Nucleus accumbens (tissue), 56 donors: Measurements from ENCODE around the gene GPATCH2.
"Not testable (repeated sequence)": the region's sequence is repeated elsewhere in the genome, so short reads cannot be mapped to it uniquely, and the experiment has no call there.

Source experiments
- DNase-seq, 56 donors: peaks; one replicate each; lab custom pipeline; 2025; lab: John Stamatoyannopoulos, UW

GPATCH2 gene

DNA sequence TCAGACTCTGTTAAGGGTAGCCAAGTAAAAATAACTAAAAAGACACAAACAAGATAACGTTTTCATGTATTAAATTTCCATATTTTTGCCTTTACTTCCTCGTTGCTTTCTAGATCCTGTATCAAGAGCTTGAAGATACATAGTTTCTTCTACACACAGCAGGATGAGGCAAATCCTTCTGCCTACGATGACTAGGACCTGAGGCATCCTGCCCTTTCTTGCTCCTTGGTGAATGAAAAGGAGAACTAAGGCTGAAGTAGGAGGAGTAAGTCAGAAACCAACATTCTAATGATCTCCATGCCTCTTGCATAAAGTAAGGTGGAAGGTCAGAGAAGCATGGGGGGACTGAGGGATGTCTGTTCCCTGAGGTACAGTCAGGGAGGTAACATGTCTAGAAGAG is 102.6 kb downstream of the GPATCH2 start:
- no peak for DNase-seq

- DNase-seq, result no peak
Observed at GRCh38 chr1:217527151-217527550, 103.7 kb downstream of the GPATCH2 start.

- no peak for DNase-seq
Observed at GRCh38 chr1:217526636-217527035, 104.3 kb downstream of the GPATCH2 start.

- DNase-seq, result no peak
Observed at GRCh38 chr1:217525773-217526490, 105.0 kb downstream of the GPATCH2 start.

- DNase-seq, result no peak
Observed at GRCh38 chr1:217524787-217525520, 105.9 kb downstream of the GPATCH2 start.

- DNase-seq, result not testable (repeated sequence)
Observed at GRCh38 chr1:217523921-217524320, 107.0 kb downstream of the GPATCH2 start.

DNA sequence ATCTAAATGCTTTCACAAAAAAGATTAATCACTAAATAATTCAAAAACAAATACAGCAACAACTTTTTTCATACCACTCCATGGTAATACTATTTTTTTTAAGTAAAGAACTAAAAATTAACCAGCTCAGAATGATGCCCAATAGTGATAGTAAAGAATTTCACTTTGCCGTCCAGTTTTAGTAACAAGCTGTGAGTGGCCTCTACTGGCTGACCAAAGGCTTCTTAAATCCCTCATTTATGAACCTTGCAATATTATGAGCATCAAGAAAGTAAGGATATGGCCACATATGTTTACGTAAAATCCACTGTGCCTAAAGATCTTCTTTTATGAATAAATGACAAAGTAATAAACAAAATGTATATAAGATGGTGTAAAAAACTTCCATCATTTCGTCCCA is 108.6 kb downstream of the GPATCH2 start:
- DNase-seq, result no peak

DNA sequence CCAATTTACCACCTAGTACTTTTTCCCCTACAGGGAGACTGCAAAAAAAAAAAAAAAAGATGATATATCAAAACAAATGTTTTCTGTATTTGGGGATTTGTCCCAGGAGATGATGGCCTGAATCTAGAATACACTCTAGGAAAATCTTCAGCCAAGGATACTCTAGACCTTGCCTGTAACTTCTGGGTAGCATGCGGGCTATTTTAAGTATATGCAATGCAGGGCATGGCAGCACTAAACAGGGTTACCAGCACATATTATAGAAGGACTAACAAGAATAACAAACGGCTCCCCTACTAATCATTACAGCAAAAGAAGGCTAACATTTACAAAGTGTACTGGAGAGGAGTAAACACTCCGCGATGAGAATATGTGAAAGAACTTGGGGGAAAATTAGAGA is 109.6 kb downstream of the GPATCH2 start:
- DNase-seq, result no peak

DNA sequence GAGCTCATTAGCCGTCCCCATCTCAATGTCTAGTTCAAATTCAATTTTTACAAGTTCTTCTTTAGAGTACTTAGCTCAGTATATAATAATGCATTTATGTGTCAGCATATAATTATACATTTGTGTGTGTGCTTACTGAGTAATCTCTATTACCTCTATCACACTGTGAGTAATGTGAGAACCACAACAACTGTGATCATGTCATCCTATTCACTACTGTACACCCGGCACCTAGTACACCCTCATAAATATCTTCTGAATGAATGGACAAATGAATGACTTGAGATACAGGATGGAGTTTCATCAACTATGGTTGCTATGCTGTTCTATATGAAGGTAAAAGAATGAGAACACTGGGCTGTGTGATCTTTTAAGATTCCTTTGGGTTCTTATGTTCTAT is 124.0 kb downstream of the GPATCH2 start:
- no peak for DNase-seq

DNA sequence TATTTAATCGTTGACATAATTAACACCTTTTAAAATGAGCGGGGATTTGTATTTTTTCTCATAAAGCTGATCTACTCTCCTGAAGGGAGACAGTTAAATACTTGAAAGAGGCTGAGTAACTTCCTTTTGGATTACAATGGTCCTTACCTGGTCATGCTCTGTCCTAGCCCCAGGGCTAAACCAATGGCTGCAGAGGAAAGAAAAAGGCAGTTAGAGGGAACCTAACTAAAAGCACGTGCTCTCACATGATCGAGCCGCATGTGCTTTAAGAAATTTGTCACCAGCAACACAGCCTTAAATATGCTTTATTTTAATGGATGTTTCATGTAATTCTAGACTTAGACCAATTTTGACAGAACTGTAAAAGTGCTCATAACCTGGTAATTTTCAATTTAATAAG is 132.7 kb downstream of the GPATCH2 start:
- DNase-seq, result no peak

- no peak for DNase-seq
Observed at GRCh38 chr1:217495249-217495648, 135.6 kb downstream of the GPATCH2 start.

DNA sequence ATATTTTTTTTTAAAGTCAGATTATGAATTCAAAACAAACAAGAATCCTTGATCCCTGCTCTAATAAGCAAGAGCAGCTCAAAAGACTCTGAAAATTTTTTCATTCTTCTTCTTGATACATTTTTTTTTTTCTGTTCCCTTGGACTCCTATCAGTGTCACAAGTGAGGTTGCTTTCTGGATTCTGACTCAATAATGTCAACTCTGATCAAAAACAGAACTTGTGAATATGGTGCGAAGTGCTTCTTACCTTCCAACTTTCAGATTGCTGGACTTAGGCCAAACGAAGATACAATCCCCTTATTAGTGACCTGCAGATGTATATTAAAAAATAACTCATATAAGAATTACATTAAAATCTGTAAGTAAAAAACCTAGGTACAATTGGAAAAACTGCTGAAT is 136.1 kb downstream of the GPATCH2 start:
- no peak for DNase-seq

- no peak for DNase-seq
Observed at GRCh38 chr1:217493290-217493689, 137.6 kb downstream of the GPATCH2 start.

DNA sequence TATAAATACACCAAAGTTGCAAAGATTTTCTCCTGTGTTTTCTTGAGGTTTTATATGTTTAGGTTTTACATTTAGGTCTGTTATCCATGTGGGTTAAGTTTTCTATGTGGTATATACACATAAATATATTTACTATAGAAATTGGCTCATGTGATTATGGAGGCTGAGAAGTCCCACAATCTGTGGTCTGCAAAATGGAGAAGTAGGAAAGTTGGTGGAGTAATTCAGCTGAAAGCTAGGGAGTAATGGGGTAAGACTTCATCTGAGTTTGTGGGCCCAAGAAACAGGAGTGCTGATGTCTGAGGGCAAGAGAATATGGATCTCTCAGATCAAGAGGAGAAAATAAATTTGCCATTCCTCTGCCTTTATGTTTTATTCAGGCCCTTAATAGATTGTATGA is 146.0 kb downstream of the GPATCH2 start:
- DNase-seq, result no peak

- no peak for DNase-seq
Observed at GRCh38 chr1:217482356-217483102, 148.4 kb downstream of the GPATCH2 start.

DNA sequence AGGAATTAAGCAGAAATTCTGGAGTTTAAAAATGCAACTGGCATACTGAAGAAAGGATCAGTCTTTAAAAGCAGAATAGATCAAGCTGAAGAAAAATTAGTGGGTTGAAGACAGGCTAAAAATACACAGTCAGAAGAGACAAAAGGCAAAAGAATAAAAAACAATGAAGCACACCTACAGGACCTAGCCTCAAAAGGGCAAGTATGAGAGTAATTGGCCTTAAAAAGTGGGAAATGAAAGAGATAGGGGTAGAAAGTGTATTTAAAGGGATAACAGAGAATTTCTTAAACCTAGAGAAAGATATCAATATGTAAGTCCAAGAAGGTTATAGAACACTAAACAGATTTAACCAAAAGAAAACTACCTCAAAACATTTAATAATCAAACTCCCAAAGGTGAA is 152.4 kb downstream of the GPATCH2 start:
- no peak for DNase-seq

DNA sequence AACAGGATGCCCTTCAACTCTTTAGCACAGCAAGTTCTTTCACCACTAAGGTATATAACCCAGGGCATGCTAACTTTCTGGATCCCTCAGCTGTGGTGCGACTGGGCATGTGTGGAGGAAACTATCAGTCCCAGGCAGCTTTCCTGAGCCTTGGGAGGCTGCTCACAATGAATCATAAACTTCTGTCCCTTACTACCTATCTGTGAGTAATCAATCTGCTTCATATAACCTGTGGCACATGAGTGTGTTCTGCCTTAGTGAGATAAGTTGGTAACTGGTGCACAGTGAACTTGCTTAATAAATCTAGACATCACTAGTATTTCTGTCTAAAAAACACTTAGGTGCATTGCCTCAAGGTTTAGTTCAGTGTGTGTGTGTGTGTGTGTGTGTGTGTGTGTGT is 158.0 kb downstream of the GPATCH2 start:
- no peak for DNase-seq

- no peak for DNase-seq
Observed at GRCh38 chr1:217471403-217471802, 159.5 kb downstream of the GPATCH2 start.

GRCh38 chr1:217469983-217470382 is 160.9 kb downstream of the GPATCH2 start:
- no peak for DNase-seq

DNA sequence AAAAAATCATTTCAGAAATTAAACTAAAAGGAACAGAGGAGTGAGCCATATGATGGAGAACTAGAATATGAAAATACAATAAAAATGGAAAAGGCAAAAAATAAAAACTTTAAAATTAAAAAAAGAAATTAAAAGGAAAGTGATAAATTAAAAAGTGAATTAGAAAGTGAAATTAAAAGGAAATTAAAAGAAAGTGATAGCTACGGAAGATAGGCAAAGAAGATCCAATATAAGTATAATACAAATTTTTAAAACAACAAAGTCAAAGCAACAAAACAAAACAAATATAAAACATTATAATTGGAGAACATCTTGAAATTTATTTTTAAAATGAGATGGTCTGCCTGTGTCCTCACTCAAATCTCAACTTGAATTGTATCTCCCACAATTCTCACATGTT is 165.8 kb downstream of the GPATCH2 start:
- no peak for DNase-seq

GRCh38 chr1:217462666-217463065 is 168.2 kb downstream of the GPATCH2 start:
- DNase-seq, result no peak

DNA sequence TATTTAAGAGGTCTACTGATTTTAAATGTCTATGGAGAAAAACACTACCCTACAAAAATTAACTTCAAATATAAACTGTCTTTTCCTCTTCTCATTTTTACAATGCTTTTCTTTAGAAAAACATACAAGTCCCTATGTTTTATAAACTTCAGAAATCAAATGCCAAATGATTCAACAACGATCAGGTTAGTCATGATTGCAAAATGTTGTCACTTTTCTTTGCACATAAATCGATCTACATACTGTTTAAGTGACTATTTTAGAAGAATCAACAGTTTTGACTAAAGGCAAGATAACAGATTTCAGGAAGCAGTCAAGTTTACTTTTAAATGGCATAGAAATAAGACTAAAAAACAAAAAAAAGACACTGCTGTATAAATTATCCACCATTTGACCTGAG is 168.7 kb downstream of the GPATCH2 start:
- no peak for DNase-seq
